ENCODE data around the gene RHBDL1.
A peak's percentile ranks its signal among the peaks of the same experiment; 100 is the strongest.

The RHBDL1 gene

GRCh38 chr16:633336-634050 is 42.0 kb upstream of the RHBDL1 start:
- no peak for DNase-seq (ENCODE audit: low spot score)
- in situ Hi-C loops (cut with MboI; ENCODE audit: low pct_unique_long_range_greater_than_20kb, low sequenced_read_pairs, unreplicated experiment) = no loop called here
- no peak for TF ChIP-seq CTCF (IDR thresholded peaks at IDR 0.05; ENCODE audit: extremely low read depth, insufficient read depth, missing control alignments)

- TF ChIP-seq CTCF (IDR thresholded peaks at IDR 0.05; ENCODE audit: extremely low read depth, insufficient read depth, missing control alignments) = no peak
- no peak for DNase-seq (ENCODE audit: low spot score)
- in situ Hi-C loops (cut with MboI; ENCODE audit: low pct_unique_long_range_greater_than_20kb, low sequenced_read_pairs, unreplicated experiment) = no loop called here
Observed at GRCh38 chr16:634051-634670, 41.3 kb upstream of the RHBDL1 start.

- no peak for DNase-seq (ENCODE audit: low spot score)
- TF ChIP-seq CTCF (IDR thresholded peaks at IDR 0.05; ENCODE audit: extremely low read depth, insufficient read depth, missing control alignments) = no peak
- in situ Hi-C loops (cut with MboI; ENCODE audit: low pct_unique_long_range_greater_than_20kb, low sequenced_read_pairs, unreplicated experiment) = no loop called here
Observed at GRCh38 chr16:634996-635395, 40.5 kb upstream of the RHBDL1 start.

GRCh38 chr16:635573-636205 is 39.8 kb upstream of the RHBDL1 start:
- no peak for TF ChIP-seq CTCF (IDR thresholded peaks at IDR 0.05; ENCODE audit: extremely low read depth, insufficient read depth, missing control alignments)
- no peak for DNase-seq (ENCODE audit: low spot score)
- in situ Hi-C loops (cut with MboI; ENCODE audit: low pct_unique_long_range_greater_than_20kb, low sequenced_read_pairs, unreplicated experiment) = no loop called here

GRCh38 chr16:636206-637080 is 39.0 kb upstream of the RHBDL1 start, which contains the start of gene METTL26:
TSS of gene METTL26 (minus strand) at chr16:636305. CDS start at chr16:636290, 15 bp downstream.
- in situ Hi-C loops (cut with MboI; ENCODE audit: low pct_unique_long_range_greater_than_20kb, low sequenced_read_pairs, unreplicated experiment) = no loop called here
- TF ChIP-seq CTCF (IDR thresholded peaks at IDR 0.05; ENCODE audit: extremely low read depth, insufficient read depth, missing control alignments) = no peak
- peak; percentile 99 for DNase-seq (ENCODE audit: low spot score)

Data from GM13977 (cell line).